ENCODE results near the gene TMEM54. TPM values are rescaled to one million over a fixed set of nuclear protein-coding genes. Genes with fewer than 3 reads are reported as not detected.

The TMEM54 gene
- total and polyA plus RNA-seq, 4 donors = 0.92 to 10.9 (median 2.6) TPM

GRCh38 chr1:32870615-32871363, 30.4 kb downstream of the TMEM54 start, which contains the start of gene FNDC5:
Gene FNDC5, minus strand, starts transcription at chr1:32870912.
- no peaks in the 10 kb centered on the region for H3K36me3 ChIP-seq (ENCODE audit: control insufficient read depth in 4 of 4, insufficient read depth in 3 of 4, low read depth in 1 of 4, low read length in 3 of 4)
- peaks cover 2 to 27% (median 21%) of the 10 kb centered on the region in 4 donors for H3K4me1 ChIP-seq (ENCODE audit: control insufficient read depth in 4 of 4, insufficient read depth in 4 of 4, low read length in 3 of 4)
- no peaks in the 10 kb centered on the region for H3K27me3 ChIP-seq (ENCODE audit: control insufficient read depth in 4 of 4, insufficient read depth in 4 of 4, low read length in 3 of 4)
- 2% methylated on average over 99 of the region's 99 CpGs for WGBS
- H3K4me3 ChIP-seq (ENCODE audit: low read depth in 1 of 3, low read length in 3 of 3) = peak within 1 kb of the TSS; percentile 47 to 63 (median 58)
- DNase-seq (ENCODE audit: low spot score) = no peak
- H3K9ac ChIP-seq (ENCODE audit: low read depth in 1 of 2, low read length in 2 of 2) = peak within 1 kb of the TSS in 1 of 2 donors; percentile 63
- H3K27ac ChIP-seq (ENCODE audit: low read depth in 1 of 2, low read length in 2 of 2) = no peak within 1 kb of the TSS
- TF ChIP-seq SP1 (IDR thresholded peaks at IDR 0.05) (no peak), FOXA1 (IDR thresholded peaks at IDR 0.05) (no peak), REST (IDR thresholded peaks at IDR 0.05) (no peak)
- H3K9me3 ChIP-seq (ENCODE audit: control insufficient read depth in 4 of 4, low read length in 3 of 4) = no peaks in the 10 kb centered on the region

- Histone ChIP-seq H3K4me1 (ENCODE audit: control insufficient read depth in 4 of 4, insufficient read depth in 4 of 4, low read length in 3 of 4) (peaks cover 2 to 31% (median 25%) of the 10 kb centered on the region in 4 donors), H3K27me3 (ENCODE audit: control insufficient read depth in 4 of 4, insufficient read depth in 4 of 4, low read length in 3 of 4) (no peaks in the 10 kb centered on the region), H3K9ac (ENCODE audit: low read depth in 1 of 2, low read length in 2 of 2) (peak overlapping the region in 1 of 2 donors; percentile 63), H3K27ac (ENCODE audit: low read depth in 1 of 2, low read length in 2 of 2) (no peak overlapping the region), H3K9me3 (ENCODE audit: control insufficient read depth in 4 of 4, low read length in 3 of 4) (no peaks in the 10 kb centered on the region), H3K36me3 (ENCODE audit: control insufficient read depth in 4 of 4, insufficient read depth in 3 of 4, low read depth in 1 of 4, low read length in 3 of 4) (no peaks in the 10 kb centered on the region), H3K4me3 (ENCODE audit: low read depth in 1 of 3, low read length in 3 of 3) (peak overlapping the region; percentile 44 to 63 (median 55))
- WGBS = 41% methylated on average over 16 of the region's 16 CpGs
- TF ChIP-seq ZBTB33 (IDR thresholded peaks at IDR 0.05) = no peak
- TF ChIP-seq EGR1 (IDR thresholded peaks at IDR 0.05; ENCODE audit: low read depth in 2 of 2) = no peak
- TF ChIP-seq ATF3 (IDR thresholded peaks at IDR 0.05) = no peak
- no peak for TF ChIP-seq RXRA (IDR thresholded peaks at IDR 0.05)
- no peak for TF ChIP-seq CTCF (IDR thresholded peaks at IDR 0.05; ENCODE audit: low read depth, low read length, missing input control)
- no peak for TF ChIP-seq SP1 (IDR thresholded peaks at IDR 0.05)
- TF ChIP-seq HNF4G (IDR thresholded peaks at IDR 0.05) = no peak
- no peak for TF ChIP-seq HNF4A (conservative IDR thresholded peaks at IDR 0.05)
- no peak for TF ChIP-seq FOXA1 (IDR thresholded peaks at IDR 0.05)
- no peak for TF ChIP-seq JUND (IDR thresholded peaks at IDR 0.05)
- TF ChIP-seq MAX (IDR thresholded peaks at IDR 0.05) = no peak
- TF ChIP-seq TAF1 (conservative IDR thresholded peaks at IDR 0.05) = no peak
- no peak for TF ChIP-seq YY1 (IDR thresholded peaks at IDR 0.05)
- no peak for TF ChIP-seq REST (IDR thresholded peaks at IDR 0.05)
- no peak for TF ChIP-seq RAD21 (IDR thresholded peaks at IDR 0.05)
- TF ChIP-seq GABPA (IDR thresholded peaks at IDR 0.05 in 1 of 2, conservative IDR thresholded peaks at IDR 0.05 in 1 of 2) = no peak
- TF ChIP-seq NR2F2 (IDR thresholded peaks at IDR 0.05) = no peak
- TF ChIP-seq FOXA2 (IDR thresholded peaks at IDR 0.05) = no peak
- no peak for DNase-seq (ENCODE audit: low spot score)
Observed at GRCh38 chr1:32869923-32870614, 31.1 kb downstream of the TMEM54 start.
